ENCODE measurements around the gene PIGU. TPM values are rescaled to one million over a fixed set of nuclear protein-coding genes. Genes with fewer than 3 reads are reported as not detected.

The PIGU gene
- total and polyA plus RNA-seq, 2 of the 13 experiments (the other 11 are each of a cell fraction or from before 2014, with no cell fraction given) = 45.5 to 231 TPM

DNA sequence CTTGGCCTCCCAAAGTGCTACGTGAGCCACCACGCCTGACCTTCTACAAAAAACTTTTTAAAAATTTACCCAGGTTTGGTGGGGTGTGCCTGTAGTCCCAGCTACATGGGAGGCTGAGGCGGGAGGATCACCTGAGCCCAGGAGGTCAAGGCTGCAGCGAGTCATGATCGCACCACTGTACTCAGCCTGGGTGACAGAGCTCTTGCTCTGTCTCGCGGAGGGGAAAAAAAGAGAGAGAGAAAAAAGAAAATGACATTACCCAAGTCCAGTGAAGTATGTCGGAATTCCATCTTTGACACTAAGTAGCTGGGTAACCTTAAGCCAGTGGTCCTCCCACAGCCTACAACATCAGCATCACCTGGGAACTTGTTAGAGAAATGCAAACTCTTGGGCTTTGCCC is 137.1 kb downstream of the PIGU start:
- POLR2A ChIA-PET = no interaction called here

More for the DNA sequence above, 137.1 kb downstream of the PIGU start:
- no peak overlapping the region for H3K27ac ChIP-seq (ENCODE audit: extremely low read length, insufficient read depth, low read length)
- no peak for ATAC-seq
- no peak for DNase-seq (ENCODE audit: low spot score)
- H2AFZ ChIP-seq (ENCODE audit: low read length) = no peak overlapping the region
- FAIRE-seq = no peak
- H4K20me1 ChIP-seq (ENCODE audit: insufficient read depth, low read length) = peaks cover 4% of the 10 kb centered on the region; the same call in 1 of the 2 replicates
- CTCF ChIA-PET (ENCODE audit: low intra/inter-chr PET ratio, low total read pairs) = interaction anchor here (1.6 kb wide), 1 partner anchor 229 kb away, joined by 21 read pairs; no protein-coding TSS in a partner anchor
- TF ChIP-seq NFIC (IDR thresholded peaks at IDR 0.05; ENCODE audit: low read length) = no peak
- TF ChIP-seq, protein P1, sequence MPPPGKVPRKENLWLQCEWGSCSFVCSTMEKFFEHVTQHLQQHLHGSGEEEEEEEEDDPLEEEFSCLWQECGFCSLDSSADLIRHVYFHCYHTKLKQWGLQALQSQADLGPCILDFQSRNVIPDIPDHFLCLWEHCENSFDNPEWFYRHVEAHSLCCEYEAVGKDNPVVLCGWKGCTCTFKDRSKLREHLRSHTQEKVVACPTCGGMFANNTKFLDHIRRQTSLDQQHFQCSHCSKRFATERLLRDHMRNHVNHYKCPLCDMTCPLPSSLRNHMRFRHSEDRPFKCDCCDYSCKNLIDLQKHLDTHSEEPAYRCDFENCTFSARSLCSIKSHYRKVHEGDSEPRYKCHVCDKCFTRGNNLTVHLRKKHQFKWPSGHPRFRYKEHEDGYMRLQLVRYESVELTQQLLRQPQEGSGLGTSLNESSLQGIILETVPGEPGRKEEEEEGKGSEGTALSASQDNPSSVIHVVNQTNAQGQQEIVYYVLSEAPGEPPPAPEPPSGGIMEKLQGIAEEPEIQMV (CRISPR knock-in tag; IDR thresholded peaks at IDR 0.05; ENCODE audit: low read depth) = no peak
- TF ChIP-seq, protein P2, sequence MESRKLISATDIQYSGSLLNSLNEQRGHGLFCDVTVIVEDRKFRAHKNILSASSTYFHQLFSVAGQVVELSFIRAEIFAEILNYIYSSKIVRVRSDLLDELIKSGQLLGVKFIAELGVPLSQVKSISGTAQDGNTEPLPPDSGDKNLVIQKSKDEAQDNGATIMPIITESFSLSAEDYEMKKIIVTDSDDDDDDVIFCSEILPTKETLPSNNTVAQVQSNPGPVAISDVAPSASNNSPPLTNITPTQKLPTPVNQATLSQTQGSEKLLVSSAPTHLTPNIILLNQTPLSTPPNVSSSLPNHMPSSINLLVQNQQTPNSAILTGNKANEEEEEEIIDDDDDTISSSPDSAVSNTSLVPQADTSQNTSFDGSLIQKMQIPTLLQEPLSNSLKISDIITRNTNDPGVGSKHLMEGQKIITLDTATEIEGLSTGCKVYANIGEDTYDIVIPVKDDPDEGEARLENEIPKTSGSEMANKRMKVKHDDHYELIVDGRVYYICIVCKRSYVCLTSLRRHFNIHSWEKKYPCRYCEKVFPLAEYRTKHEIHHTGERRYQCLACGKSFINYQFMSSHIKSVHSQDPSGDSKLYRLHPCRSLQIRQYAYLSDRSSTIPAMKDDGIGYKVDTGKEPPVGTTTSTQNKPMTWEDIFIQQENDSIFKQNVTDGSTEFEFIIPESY (CRISPR knock-in tag; IDR thresholded peaks at IDR 0.05) = peak; percentile 60
- TF ChIP-seq, protein P3, sequence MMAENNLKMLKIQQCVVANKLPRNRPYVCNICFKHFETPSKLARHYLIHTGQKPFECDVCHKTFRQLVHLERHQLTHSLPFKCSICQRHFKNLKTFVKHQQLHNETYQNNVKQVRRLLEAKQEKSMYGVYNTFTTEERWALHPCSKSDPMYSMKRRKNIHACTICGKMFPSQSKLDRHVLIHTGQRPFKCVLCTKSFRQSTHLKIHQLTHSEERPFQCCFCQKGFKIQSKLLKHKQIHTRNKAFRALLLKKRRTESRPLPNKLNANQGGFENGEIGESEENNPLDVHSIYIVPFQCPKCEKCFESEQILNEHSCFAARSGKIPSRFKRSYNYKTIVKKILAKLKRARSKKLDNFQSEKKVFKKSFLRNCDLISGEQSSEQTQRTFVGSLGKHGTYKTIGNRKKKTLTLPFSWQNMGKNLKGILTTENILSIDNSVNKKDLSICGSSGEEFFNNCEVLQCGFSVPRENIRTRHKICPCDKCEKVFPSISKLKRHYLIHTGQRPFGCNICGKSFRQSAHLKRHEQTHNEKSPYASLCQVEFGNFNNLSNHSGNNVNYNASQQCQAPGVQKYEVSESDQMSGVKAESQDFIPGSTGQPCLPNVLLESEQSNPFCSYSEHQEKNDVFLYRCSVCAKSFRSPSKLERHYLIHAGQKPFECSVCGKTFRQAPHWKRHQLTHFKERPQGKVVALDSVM (CRISPR knock-in tag; IDR thresholded peaks at IDR 0.05) = peak; percentile 50; the same call in 1 of the 2 replicates
- H3K36me3 ChIP-seq (replicated peaks in 1 of 2; ENCODE audit: control insufficient read depth in 1 of 2, insufficient read depth in 2 of 2, low read length in 2 of 2) = peaks cover 45 to 70% of the 10 kb centered on the region in 2 experiments
- H3K9me3 ChIP-seq (ENCODE audit: low read length) = no peaks in the 10 kb centered on the region
- H3K79me2 ChIP-seq (ENCODE audit: insufficient read depth, low read length) = no peaks in the 10 kb centered on the region
- no peak overlapping the region for H3K4me2 ChIP-seq (ENCODE audit: low read depth, low read length)
- in situ Hi-C loops (cut with HindIII; ENCODE audit: extremely low pct_ligation_motif_present, low pct_unique_long_range_greater_than_20kb) (loop anchor here (5.0 kb wide), 1 partner anchor 173 kb away; no protein-coding TSS in a partner anchor), intact Hi-C loops (cut with micrococcal nuclease; ENCODE audit: unreplicated experiment) (loop anchor here (5.0 kb wide), 1 partner anchor 168 kb away; no protein-coding TSS in a partner anchor)
- no peak overlapping the region for H3K4me3 ChIP-seq (replicated peaks in 1 of 3; ENCODE audit: insufficient read depth in 1 of 3, low read depth in 2 of 3, low read length in 3 of 3)
- no peak overlapping the region for H3K9ac ChIP-seq (ENCODE audit: insufficient read depth, low read depth, low read length)
- peaks cover 19% of the 10 kb centered on the region for H3K4me1 ChIP-seq (ENCODE audit: insufficient read depth, low read length)
- BruUV-seq (replicated peaks) = no TSS peak
- no peaks in the 10 kb centered on the region for H3K27me3 ChIP-seq (ENCODE audit: control insufficient read depth in 1 of 2, insufficient read depth in 2 of 2, low read length in 2 of 2)
- WGBS (ENCODE audit: low lambda C conversion rate) = 96% methylated on average over 8 of the region's 8 CpGs
